ENCODE data around the gene KCNQ1OT1.

- TF ChIP-seq ZBTB21 (CRISPR knock-in tag; IDR thresholded peaks at IDR 0.05; ENCODE audit: borderline replicate concordance) (no peak), ATF3 (CRISPR knock-in tag; conservative IDR thresholded peaks at IDR 0.05) (no peak), CTCF (IDR thresholded peaks at IDR 0.05) (no peak), FOXJ3 (CRISPR knock-in tag; IDR thresholded peaks at IDR 0.05; ENCODE audit: borderline replicate concordance) (no peak), NR1H2 (CRISPR knock-in tag; IDR thresholded peaks at IDR 0.05) (no peak), ZNF416 (CRISPR knock-in tag; IDR thresholded peaks at IDR 0.05) (no peak)
- TF ChIP-seq, protein P1, sequence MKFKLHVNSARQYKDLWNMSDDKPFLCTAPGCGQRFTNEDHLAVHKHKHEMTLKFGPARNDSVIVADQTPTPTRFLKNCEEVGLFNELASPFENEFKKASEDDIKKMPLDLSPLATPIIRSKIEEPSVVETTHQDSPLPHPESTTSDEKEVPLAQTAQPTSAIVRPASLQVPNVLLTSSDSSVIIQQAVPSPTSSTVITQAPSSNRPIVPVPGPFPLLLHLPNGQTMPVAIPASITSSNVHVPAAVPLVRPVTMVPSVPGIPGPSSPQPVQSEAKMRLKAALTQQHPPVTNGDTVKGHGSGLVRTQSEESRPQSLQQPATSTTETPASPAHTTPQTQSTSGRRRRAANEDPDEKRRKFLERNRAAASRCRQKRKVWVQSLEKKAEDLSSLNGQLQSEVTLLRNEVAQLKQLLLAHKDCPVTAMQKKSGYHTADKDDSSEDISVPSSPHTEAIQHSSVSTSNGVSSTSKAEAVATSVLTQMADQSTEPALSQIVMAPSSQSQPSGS (CRISPR knock-in tag; IDR thresholded peaks at IDR 0.05; ENCODE audit: borderline replicate concordance, low read depth): no peak
These were observed 24.3 kb downstream of the KCNQ1OT1 start for GRCh38 chr11:2675540-2675939.
